ENCODE measurements around the gene MED12. TPM values are rescaled to one million over a fixed set of nuclear protein-coding genes. Genes with fewer than 3 reads are reported as not detected.

The MED12 gene
- total RNA-seq, 3 donors from 2014 or later (not counting 1 experiment from before 2014, with no cell fraction given) = 111 to 156 (median 115) TPM

- intact Hi-C loops (cut with micrococcal nuclease) = no loop called here
- peaks cover 6 to 27% of the 10 kb centered on the region in 2 donors for H3K4me1 Mint-ChIP-seq
- no peak for TF ChIP-seq CTCF (IDR thresholded peaks at IDR 0.05)
- Histone ChIP-seq H3K4me3 (ENCODE audit: low read length) (no peak overlapping the region), H3K4me1 (ENCODE audit: control insufficient read depth, insufficient read depth, low read length) (peaks cover 10% of the 10 kb centered on the region), H3K36me3 (ENCODE audit: control insufficient read depth, insufficient read depth, low read length) (peaks cover 83% of the 10 kb centered on the region), H3K27me3 (ENCODE audit: control insufficient read depth, insufficient read depth, low read length) (no peaks in the 10 kb centered on the region), H3K9me3 (ENCODE audit: control insufficient read depth, insufficient read depth, low read length) (no peaks in the 10 kb centered on the region), H3K27ac (ENCODE audit: low read length) (no peak overlapping the region)
- no peak overlapping the region for H3K4me3 Mint-ChIP-seq
- H3K9me3 Mint-ChIP-seq = no peaks in the 10 kb centered on the region
- 86% methylated on average over 11 of the region's 12 CpGs for WGBS (ENCODE audit: insufficient coverage)
- peak overlapping the region; percentile 47 to 85 for H3K27ac Mint-ChIP-seq
- H3K36me3 Mint-ChIP-seq = no peaks in the 10 kb centered on the region
- no peaks in the 10 kb centered on the region for H3K27me3 Mint-ChIP-seq (ENCODE audit: low read depth in 2 of 2)
- no peak for ATAC-seq
- no peak for DNase-seq
These were observed 9.9 kb downstream of the MED12 start for GRCh38 chrX:71128166-71128833.

DNA sequence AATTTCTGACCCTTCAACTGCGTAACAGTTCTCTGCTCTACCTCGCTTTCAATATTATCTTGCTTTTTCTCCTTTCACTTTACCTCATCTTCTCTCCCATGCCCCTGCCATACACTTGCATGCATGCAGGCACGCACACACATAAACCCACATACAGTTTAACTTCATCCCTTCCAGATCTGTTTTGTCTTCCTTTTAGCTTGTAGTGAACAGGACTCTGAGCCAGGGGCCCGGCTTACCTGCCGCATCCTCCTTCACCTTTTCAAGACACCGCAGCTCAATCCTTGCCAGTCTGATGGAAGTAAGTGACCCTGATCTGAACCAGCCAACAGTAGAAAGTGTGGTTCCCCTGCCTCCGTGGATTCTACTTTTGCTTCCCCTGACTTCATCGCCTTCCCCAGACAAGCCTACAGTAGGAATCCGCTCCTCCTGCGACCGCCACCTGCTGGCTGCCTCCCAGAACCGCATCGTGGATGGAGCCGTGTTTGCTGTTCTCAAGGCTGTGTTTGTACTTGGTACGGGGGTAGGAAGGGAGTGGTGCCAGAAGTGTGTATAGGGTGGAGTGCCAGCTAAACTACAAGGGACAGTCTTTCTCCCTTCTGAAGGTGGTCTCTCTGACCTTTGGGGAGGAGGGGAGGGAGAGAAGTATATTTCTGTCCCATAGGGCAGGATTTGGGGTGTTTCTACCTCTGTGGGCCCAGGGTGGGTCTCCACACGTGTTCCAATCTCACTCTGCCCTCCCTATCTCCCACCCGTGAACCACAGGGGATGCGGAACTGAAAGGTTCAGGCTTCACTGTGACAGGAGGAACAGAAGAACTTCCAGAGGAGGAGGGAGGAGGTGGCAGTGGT, 10.7 kb downstream of the MED12 start:
- H3K9me3 ChIP-seq (ENCODE audit: control insufficient read depth, insufficient read depth, low read length) = no peaks in the 10 kb centered on the region
- ATAC-seq (peak; percentile 88 to 97 (median 93)), DNase-seq (peak; percentile 68 to 86)
- no peaks in the 10 kb centered on the region for H3K27me3 Mint-ChIP-seq (ENCODE audit: low read depth in 2 of 2)
- peaks cover 6 to 26% of the 10 kb centered on the region in 2 donors for H3K4me1 Mint-ChIP-seq
- H3K36me3 ChIP-seq (ENCODE audit: control insufficient read depth, insufficient read depth, low read length) = peaks cover 79% of the 10 kb centered on the region
- peak; percentile 64 for TF ChIP-seq CTCF (IDR thresholded peaks at IDR 0.05)
- WGBS (ENCODE audit: insufficient coverage) = 29% methylated on average over 15 of the region's 18 CpGs
- no peaks in the 10 kb centered on the region for H3K9me3 Mint-ChIP-seq
- H3K27ac ChIP-seq (ENCODE audit: low read length) = peak overlapping the region; percentile 26
- H3K27ac Mint-ChIP-seq = peak overlapping the region; percentile 47 to 85
- no peaks in the 10 kb centered on the region for H3K27me3 ChIP-seq (ENCODE audit: control insufficient read depth, insufficient read depth, low read length)
- H3K4me1 ChIP-seq (ENCODE audit: control insufficient read depth, insufficient read depth, low read length) = peaks cover 10% of the 10 kb centered on the region
- intact Hi-C loops (cut with micrococcal nuclease) = loop anchor here (1.0 kb wide), 1 partner anchor 31 kb away; no protein-coding TSS in a partner anchor
- H3K4me3 ChIP-seq (ENCODE audit: low read length) = no peak overlapping the region
- no peak overlapping the region for H3K4me3 Mint-ChIP-seq
- H3K36me3 Mint-ChIP-seq = no peaks in the 10 kb centered on the region

GRCh38 chrX:71131510-71131909, 13.1 kb downstream of the MED12 start:
- intact Hi-C loops (cut with micrococcal nuclease) = no loop called here
- H3K4me3 ChIP-seq (ENCODE audit: low read length) = no peak overlapping the region
- no peak for ATAC-seq
- peaks cover 81% of the 10 kb centered on the region for H3K36me3 ChIP-seq (ENCODE audit: control insufficient read depth, insufficient read depth, low read length)
- H3K9me3 Mint-ChIP-seq = no peaks in the 10 kb centered on the region
- H3K9me3 ChIP-seq (ENCODE audit: control insufficient read depth, insufficient read depth, low read length) = no peaks in the 10 kb centered on the region
- H3K4me1 Mint-ChIP-seq = peaks cover 6 to 19% of the 10 kb centered on the region in 2 donors
- H3K27me3 ChIP-seq (ENCODE audit: control insufficient read depth, insufficient read depth, low read length) = no peaks in the 10 kb centered on the region
- H3K4me3 Mint-ChIP-seq = no peak overlapping the region
- no peak for DNase-seq
- 89% methylated on average over 4 of the region's 4 CpGs for WGBS (ENCODE audit: insufficient coverage)
- no peak for TF ChIP-seq CTCF (IDR thresholded peaks at IDR 0.05)
- H3K36me3 Mint-ChIP-seq = no peaks in the 10 kb centered on the region
- H3K4me1 ChIP-seq (ENCODE audit: control insufficient read depth, insufficient read depth, low read length) = peaks cover 10% of the 10 kb centered on the region
- no peak overlapping the region for H3K27ac Mint-ChIP-seq
- no peaks in the 10 kb centered on the region for H3K27me3 Mint-ChIP-seq (ENCODE audit: low read depth in 2 of 2)
- H3K27ac ChIP-seq (ENCODE audit: low read length) = no peak overlapping the region
